ENCODE data around the gene BCL7B.
"Not testable (repeated sequence)": the region's sequence is repeated elsewhere in the genome, so short reads cannot be mapped to it uniquely, and the experiment has no call there.

BCL7B gene

GRCh38 chr7:73544678-73545077 is 12.8 kb downstream of the BCL7B start:
- Histone ChIP-seq H3K9ac (ENCODE audit: low read length) (no peak overlapping the region), H4K91ac (ENCODE audit: low read depth, low read length) (no peak overlapping the region), H2AK5ac (ENCODE audit: low read length) (no peak overlapping the region), H4K12ac (ENCODE audit: low read depth, low read length) (no peak overlapping the region), H3K4me1 (ENCODE audit: control insufficient read depth in 1 of 2, insufficient read depth in 2 of 2, low read length in 2 of 2) (no peaks in the 10 kb centered on the region), H3K4ac (ENCODE audit: low read depth, low read length) (no peak overlapping the region), H3K23ac (ENCODE audit: low read length) (no peak overlapping the region), H3K9me3 (ENCODE audit: insufficient read depth, low read depth, low read length) (no peaks in the 10 kb centered on the region), H3K79me1 (ENCODE audit: low read length) (no peaks in the 10 kb centered on the region), H3K27me3 (ENCODE audit: insufficient read depth, low read length) (no peaks in the 10 kb centered on the region), H3K4me2 (ENCODE audit: low read length) (no peak overlapping the region), H4K8ac (ENCODE audit: low read depth, low read length) (no peak overlapping the region), H2BK5ac (ENCODE audit: low read depth, low read length, poor library complexity) (no peak overlapping the region), H3K79me2 (ENCODE audit: control insufficient read depth, insufficient read depth, low read length, poor library complexity) (no peaks in the 10 kb centered on the region), H3K4me3 (ENCODE audit: low read depth, low read length) (no peak overlapping the region), H3K27ac (ENCODE audit: low read depth, low read length) (no peak overlapping the region), H3K36me3 (ENCODE audit: control insufficient read depth in 1 of 2, insufficient read depth in 2 of 2, low read length in 2 of 2) (peaks cover 21 to 25% of the 10 kb centered on the region in 2 experiments), H2AFZ (ENCODE audit: insufficient read depth, low read length, poor library complexity) (no peak overlapping the region), H3K14ac (ENCODE audit: low read length) (no peak overlapping the region), H3K18ac (ENCODE audit: low read length) (no peak overlapping the region), H2BK12ac (ENCODE audit: low read length) (no peak overlapping the region), H2BK120ac (ENCODE audit: insufficient read depth, low read length, poor library complexity) (no peak overlapping the region)
- DNase-seq: no peak
- no CpG with 5 or more reads among the region's 2 CpGs for WGBS (ENCODE audit: extremely low coverage, insufficient coverage, insufficient read length)

- Histone ChIP-seq H3K27me3 (ENCODE audit: insufficient read depth, low read length) (no peaks in the 10 kb centered on the region), H3K36me3 (ENCODE audit: control insufficient read depth in 1 of 2, insufficient read depth in 2 of 2, low read length in 2 of 2) (peaks cover 35 to 37% of the 10 kb centered on the region in 2 experiments), H3K79me1 (ENCODE audit: low read length) (no peaks in the 10 kb centered on the region), H3K27ac (ENCODE audit: low read depth, low read length) (no peak overlapping the region), H2BK5ac (ENCODE audit: low read depth, low read length, poor library complexity) (no peak overlapping the region), H3K14ac (ENCODE audit: low read length) (no peak overlapping the region), H3K9ac (ENCODE audit: low read length) (no peak overlapping the region), H2AFZ (ENCODE audit: insufficient read depth, low read length, poor library complexity) (no peak overlapping the region), H2BK120ac (ENCODE audit: insufficient read depth, low read length, poor library complexity) (no peak overlapping the region), H3K4me3 (ENCODE audit: low read depth, low read length) (no peak overlapping the region), H3K79me2 (ENCODE audit: control insufficient read depth, insufficient read depth, low read length, poor library complexity) (no peaks in the 10 kb centered on the region), H3K9me3 (ENCODE audit: insufficient read depth, low read depth, low read length) (no peaks in the 10 kb centered on the region), H2BK12ac (ENCODE audit: low read length) (no peak overlapping the region), H4K8ac (ENCODE audit: low read depth, low read length) (no peak overlapping the region), H2AK5ac (ENCODE audit: low read length) (no peak overlapping the region), H4K91ac (ENCODE audit: low read depth, low read length) (no peak overlapping the region), H3K4ac (ENCODE audit: low read depth, low read length) (no peak overlapping the region), H3K4me2 (ENCODE audit: low read length) (no peak overlapping the region), H3K23ac (ENCODE audit: low read length) (no peak overlapping the region), H3K18ac (ENCODE audit: low read length) (no peak overlapping the region), H3K4me1 (ENCODE audit: control insufficient read depth in 1 of 2, insufficient read depth in 2 of 2, low read length in 2 of 2) (peaks cover 0 to 6% of the 10 kb centered on the region in 2 experiments), H4K12ac (ENCODE audit: low read depth, low read length) (no peak overlapping the region)
- WGBS (ENCODE audit: extremely low coverage, insufficient coverage, insufficient read length): no CpG with 5 or more reads among the region's 10 CpGs
- DNase-seq: no peak
Observed at GRCh38 chr7:73541722-73542121, 15.8 kb downstream of the BCL7B start.

- H3K14ac ChIP-seq (ENCODE audit: low read length): no peak overlapping the region
- H3K79me2 ChIP-seq (ENCODE audit: control insufficient read depth, insufficient read depth, low read length, poor library complexity): no peaks in the 10 kb centered on the region
- DNase-seq: no peak
- no peak overlapping the region for H4K12ac ChIP-seq (ENCODE audit: low read depth, low read length)
- H3K9ac ChIP-seq (ENCODE audit: low read length): no peak overlapping the region
- H3K18ac ChIP-seq (ENCODE audit: low read length): no peak overlapping the region
- no peak overlapping the region for H3K4ac ChIP-seq (ENCODE audit: low read depth, low read length)
- H3K4me3 ChIP-seq (ENCODE audit: low read depth, low read length): no peak overlapping the region
- H3K79me1 ChIP-seq (ENCODE audit: low read length): no peaks in the 10 kb centered on the region
- no peak overlapping the region for H2AFZ ChIP-seq (ENCODE audit: insufficient read depth, low read length, poor library complexity)
- H4K91ac ChIP-seq (ENCODE audit: low read depth, low read length): no peak overlapping the region
- peaks cover 39 to 45% of the 10 kb centered on the region in 2 experiments for H3K36me3 ChIP-seq (ENCODE audit: control insufficient read depth in 1 of 2, insufficient read depth in 2 of 2, low read length in 2 of 2)
- H3K4me2 ChIP-seq (ENCODE audit: low read length): no peak overlapping the region
- no peak overlapping the region for H3K23ac ChIP-seq (ENCODE audit: low read length)
- peaks cover 0 to 10% of the 10 kb centered on the region in 2 experiments for H3K4me1 ChIP-seq (ENCODE audit: control insufficient read depth in 1 of 2, insufficient read depth in 2 of 2, low read length in 2 of 2)
- H2AK5ac ChIP-seq (ENCODE audit: low read length): no peak overlapping the region
- no peak overlapping the region for H2BK5ac ChIP-seq (ENCODE audit: low read depth, low read length, poor library complexity)
- H2BK12ac ChIP-seq (ENCODE audit: low read length): no peak overlapping the region
- no peaks in the 10 kb centered on the region for H3K27me3 ChIP-seq (ENCODE audit: insufficient read depth, low read length)
- WGBS (ENCODE audit: extremely low coverage, insufficient coverage, insufficient read length): no CpG with 5 or more reads among the region's 13 CpGs
- no peak overlapping the region for H3K27ac ChIP-seq (ENCODE audit: low read depth, low read length)
- no peaks in the 10 kb centered on the region for H3K9me3 ChIP-seq (ENCODE audit: insufficient read depth, low read depth, low read length)
- no peak overlapping the region for H4K8ac ChIP-seq (ENCODE audit: low read depth, low read length)
- H2BK120ac ChIP-seq (ENCODE audit: insufficient read depth, low read length, poor library complexity): no peak overlapping the region
Observed at GRCh38 chr7:73539709-73540108, 17.8 kb downstream of the BCL7B start.

GRCh38 chr7:73538510-73538909 is 19.0 kb downstream of the BCL7B start:
- not testable (repeated sequence) for H3K79me2 ChIP-seq (ENCODE audit: control insufficient read depth, insufficient read depth, low read length, poor library complexity); H2AK5ac ChIP-seq (ENCODE audit: low read length); H3K9ac ChIP-seq (ENCODE audit: low read length); H2BK5ac ChIP-seq (ENCODE audit: low read depth, low read length, poor library complexity); H3K9me3 ChIP-seq (ENCODE audit: insufficient read depth, low read depth, low read length); H3K79me1 ChIP-seq (ENCODE audit: low read length); H2BK120ac ChIP-seq (ENCODE audit: insufficient read depth, low read length, poor library complexity); H4K12ac ChIP-seq (ENCODE audit: low read depth, low read length); DNase-seq; H3K4me2 ChIP-seq (ENCODE audit: low read length); H3K4ac ChIP-seq (ENCODE audit: low read depth, low read length); H3K4me3 ChIP-seq (ENCODE audit: low read depth, low read length); H2AFZ ChIP-seq (ENCODE audit: insufficient read depth, low read length, poor library complexity); H4K91ac ChIP-seq (ENCODE audit: low read depth, low read length); H3K18ac ChIP-seq (ENCODE audit: low read length); H2BK12ac ChIP-seq (ENCODE audit: low read length); H3K23ac ChIP-seq (ENCODE audit: low read length); H3K14ac ChIP-seq (ENCODE audit: low read length); H3K27me3 ChIP-seq (ENCODE audit: insufficient read depth, low read length); H3K4me1 ChIP-seq (ENCODE audit: control insufficient read depth in 1 of 2, insufficient read depth in 2 of 2, low read length in 2 of 2); H3K27ac ChIP-seq (ENCODE audit: low read depth, low read length); H4K8ac ChIP-seq (ENCODE audit: low read depth, low read length)
- H3K36me3 ChIP-seq (ENCODE audit: control insufficient read depth in 1 of 2, insufficient read depth in 2 of 2, low read length in 2 of 2): peaks cover 39 to 45% of the 10 kb centered on the region in 2 experiments
- WGBS (ENCODE audit: extremely low coverage, insufficient coverage, insufficient read length): no CpG with 5 or more reads among the region's 2 CpGs

All from trophoblast cell (in vitro differentiated cells and primary cell).